ENCODE data around the gene PTGES. TPM values are rescaled to one million over a fixed set of nuclear protein-coding genes. Genes with fewer than 3 reads are reported as not detected.
"Not testable (repeated sequence)": the region's sequence is repeated elsewhere in the genome, so short reads cannot be mapped to it uniquely, and the experiment has no call there.

Gene PTGES, protein sequence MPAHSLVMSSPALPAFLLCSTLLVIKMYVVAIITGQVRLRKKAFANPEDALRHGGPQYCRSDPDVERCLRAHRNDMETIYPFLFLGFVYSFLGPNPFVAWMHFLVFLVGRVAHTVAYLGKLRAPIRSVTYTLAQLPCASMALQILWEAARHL
- 0.10 and 0.18 TPM in 2 replicates for total RNA-seq (2014; rRNA removed; shearing (Covaris generic))
- polyA plus RNA-seq (2015; cell fraction: cytosol; rRNA removed): 9.9 and 10.9 TPM in 2 replicates
- polyA plus RNA-seq (2015; cell fraction: nucleus; rRNA removed): 6.0 and 6.1 TPM in 2 replicates

DNA sequence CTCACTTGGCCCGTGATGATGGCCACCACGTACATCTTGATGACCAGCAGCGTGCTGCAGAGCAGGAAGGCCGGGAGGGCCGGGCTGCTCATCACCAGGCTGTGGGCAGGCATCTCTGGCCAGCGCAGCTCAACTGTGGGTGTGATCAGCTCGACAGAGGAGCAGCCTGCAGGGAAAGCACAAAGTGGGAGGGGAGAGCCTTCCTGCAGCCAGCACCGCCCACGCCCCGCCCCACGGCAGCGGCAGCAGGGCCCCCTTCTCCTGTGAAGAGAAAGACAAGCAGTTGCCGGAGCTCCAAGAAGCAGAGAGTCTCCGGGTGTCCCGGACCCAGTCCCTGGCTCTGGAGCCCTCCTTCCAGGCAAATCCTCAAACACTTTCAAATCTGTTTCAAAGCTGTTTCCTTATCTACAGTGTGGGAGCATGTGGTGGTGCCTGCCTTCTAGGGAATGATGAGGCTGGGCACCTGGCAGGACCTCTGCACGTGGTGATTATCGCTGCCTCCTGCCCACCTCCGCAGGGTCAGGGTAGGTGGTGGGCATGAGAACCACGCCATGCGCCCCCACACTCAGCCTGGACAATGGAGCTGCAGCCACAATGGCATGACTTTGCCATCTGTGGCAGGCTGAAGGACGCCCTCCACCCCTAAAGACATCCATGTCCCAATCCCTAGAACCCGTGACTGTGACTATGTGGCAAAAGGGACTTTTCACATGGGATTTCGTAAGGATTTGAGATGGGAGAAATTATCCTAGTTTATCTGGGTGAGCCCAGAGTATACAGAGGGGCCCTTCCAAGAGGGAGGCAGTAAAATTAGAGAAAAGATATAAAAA, at the start of gene PTGES:
Gene PTGES (minus strand): TSS at position 143 of the 830 bp plus-strand sequence. CDS start 30 bp downstream, at position 113.
- peak; percentile 51 for DNase-seq (ENCODE audit: low read depth)

DNA sequence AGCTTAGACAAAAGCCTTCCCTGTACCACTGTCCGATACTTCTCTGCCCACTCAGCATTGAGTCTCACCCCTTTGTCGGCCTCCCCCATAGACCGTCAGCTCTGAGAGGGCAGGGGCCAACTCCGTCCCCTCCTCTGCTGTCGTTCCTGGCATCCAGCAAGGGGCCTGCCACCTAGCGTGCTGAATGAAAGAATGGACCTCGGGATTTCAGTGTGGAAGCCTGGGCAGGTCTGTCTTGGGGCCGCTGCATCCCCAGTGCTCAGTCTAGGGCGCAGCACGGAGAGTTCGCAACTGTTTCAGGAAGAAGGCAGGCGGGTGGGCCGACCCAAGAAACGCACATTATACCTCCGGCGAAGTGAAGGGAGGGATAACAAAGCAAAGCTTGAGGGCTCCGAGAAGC, 48.7 kb upstream of the PTGES start:
- DNase-seq (ENCODE audit: low read depth): no peak

DNA sequence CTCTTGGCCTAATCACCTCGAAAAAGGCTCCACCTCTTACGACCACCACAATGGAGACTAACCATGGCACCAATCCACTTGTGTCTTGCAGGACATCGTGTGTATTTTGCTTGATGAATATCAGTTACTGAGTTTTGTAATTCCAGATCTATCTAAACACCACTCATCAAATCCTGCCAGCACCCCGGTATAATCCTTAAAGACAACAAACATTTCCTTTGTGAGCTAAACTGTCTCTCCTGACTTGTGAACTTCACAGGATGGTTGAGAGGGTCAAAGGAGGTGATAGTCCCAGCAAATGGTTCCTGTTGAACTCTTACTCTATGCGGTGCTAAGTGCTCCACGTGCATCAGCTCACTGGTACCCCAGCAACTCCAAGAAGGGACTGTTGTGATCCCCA, 46.1 kb upstream of the PTGES start:
- DNase-seq (ENCODE audit: low read depth): no peak

DNA sequence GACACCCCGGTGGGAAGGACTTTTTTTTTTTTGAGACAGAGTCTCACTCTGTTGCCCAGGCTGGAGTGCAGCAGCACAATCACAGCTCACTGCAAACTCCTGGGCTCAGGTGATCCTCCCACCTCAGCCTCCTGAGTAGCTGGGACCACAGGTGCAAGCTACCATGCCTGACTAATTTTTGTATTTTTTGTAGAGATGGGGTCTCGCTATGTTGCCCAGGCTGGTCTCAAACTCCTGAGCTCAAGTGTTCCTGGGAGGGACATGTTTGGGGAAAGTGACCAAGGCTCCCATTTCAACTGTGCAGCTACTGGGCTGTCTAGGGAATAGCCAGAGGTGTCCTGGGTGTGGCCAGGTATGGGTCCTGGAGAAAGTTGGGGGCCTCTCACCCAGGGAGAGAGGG, 43.2 kb upstream of the PTGES start:
- DNase-seq (ENCODE audit: low read depth): not testable (repeated sequence)

DNA sequence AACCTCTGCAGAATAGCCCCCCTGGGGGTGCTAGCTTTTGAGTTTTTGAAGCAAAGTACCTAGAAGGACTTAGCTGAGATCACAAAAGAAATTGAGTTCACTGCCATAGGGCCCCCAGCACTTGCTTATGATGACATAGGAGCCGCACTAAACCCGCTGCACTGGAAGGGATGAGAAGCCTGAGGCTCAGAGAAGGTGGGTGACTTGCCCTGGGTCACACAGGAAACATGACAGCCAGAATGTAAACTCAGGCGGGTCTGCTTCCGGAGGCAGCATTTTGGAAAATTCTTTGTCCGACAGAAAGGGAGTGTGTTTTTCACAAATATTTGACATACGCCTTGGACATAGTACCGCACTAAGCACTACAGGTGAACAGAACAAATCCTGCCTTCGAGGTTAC, 41.7 kb upstream of the PTGES start:
- no peak for DNase-seq (ENCODE audit: low read depth)

DNA sequence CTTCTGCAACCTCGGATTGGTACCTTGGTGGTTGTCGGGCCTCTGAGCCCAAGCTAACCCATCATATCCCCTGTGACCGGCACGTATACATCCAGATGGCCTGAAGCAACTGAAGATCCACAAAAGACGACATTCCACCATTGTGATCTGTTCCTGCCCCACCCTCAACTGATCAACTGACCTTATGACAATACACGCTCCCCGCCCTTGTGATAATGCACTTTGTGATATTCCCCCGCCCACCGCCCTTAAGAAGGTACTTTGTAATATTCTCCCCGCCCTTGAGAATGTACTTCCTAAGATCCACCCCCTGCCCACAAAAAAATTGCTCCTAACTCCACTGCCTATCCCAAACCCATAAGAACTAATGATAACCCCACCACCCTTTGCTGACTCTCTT, 33.6 kb upstream of the PTGES start:
- no peak for DNase-seq (ENCODE audit: low read depth)

DNA sequence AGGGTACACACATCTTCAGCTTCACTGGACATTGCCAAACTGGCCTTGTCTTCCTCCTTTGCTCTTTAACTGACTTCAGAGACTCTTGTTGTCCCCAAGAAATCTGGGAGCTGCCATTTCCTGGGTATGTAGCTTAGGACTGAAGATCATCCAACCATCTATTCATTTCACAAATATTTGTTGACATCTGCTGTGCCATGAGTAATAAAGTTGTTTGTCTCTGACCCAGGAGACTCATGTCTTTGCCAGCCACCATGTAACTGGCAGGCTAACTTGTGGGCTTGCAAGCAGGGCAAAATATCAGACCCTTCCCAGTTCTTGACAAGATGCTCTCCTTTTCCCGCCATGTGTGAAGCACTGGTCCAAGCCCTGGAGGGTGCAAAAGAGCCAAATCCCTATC, 33.0 kb upstream of the PTGES start:
- no peak for DNase-seq (ENCODE audit: low read depth)

DNA sequence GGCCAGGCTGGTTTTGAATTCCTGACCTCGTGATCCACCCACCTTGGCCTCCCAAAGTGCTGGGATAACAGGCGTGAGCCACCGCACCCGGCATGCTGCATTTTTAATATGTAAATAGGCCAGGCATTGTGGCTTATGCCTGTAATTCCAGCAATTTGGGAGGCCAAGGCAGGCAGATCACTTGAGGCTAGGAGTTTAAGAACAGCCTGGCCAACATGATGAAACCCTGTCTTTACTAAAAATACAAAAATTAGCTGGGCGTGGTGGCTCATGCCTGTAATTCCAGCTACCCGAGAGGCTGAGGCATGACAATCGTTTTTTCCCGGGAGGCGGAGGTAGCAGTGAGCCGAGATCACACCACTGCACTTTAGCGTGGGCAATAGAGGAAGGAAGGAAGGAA, 32.1 kb upstream of the PTGES start:
- not testable (repeated sequence) for DNase-seq (ENCODE audit: low read depth)

DNA sequence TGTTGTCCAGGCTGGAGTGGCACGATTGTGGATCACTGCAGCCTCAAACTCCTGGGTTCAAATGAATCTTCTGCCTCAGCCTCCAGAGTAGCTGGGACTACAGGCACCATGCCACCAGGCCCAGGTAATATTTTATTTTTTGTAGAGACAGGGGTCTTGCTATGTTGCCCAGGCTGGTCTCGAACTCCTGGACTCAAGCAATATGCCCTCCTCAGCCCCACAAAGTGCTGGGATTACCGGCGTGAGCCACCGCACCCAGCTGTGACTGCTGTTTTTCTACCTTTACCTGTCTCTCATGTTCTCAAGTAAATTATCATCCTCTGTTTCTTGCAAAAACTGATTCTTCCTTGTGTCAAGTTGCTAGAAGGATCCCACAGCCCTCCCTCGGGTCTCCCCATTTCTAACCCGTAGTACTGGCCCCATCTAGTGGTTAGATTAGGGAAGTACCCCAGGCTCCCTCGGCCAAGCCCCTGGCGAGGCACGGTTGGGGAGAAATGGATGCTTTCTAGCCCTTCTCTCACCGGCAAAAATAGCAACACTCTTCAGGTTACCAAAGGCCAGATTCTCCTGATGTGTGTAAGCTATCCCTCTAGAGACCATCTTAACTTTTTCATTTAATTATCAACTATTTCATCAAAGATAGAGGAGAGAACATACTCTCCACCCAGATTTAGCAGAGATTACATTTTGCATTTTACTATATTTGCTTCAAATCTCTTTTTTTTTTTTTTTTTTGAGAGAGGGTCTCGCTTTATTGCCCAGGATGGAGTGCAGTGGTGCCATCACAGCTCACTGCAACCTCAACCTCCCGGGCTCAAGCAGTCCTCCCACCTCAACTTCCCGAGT, 30.9 kb upstream of the PTGES start:
- DNase-seq (ENCODE audit: low read depth): peak; percentile 57

DNA sequence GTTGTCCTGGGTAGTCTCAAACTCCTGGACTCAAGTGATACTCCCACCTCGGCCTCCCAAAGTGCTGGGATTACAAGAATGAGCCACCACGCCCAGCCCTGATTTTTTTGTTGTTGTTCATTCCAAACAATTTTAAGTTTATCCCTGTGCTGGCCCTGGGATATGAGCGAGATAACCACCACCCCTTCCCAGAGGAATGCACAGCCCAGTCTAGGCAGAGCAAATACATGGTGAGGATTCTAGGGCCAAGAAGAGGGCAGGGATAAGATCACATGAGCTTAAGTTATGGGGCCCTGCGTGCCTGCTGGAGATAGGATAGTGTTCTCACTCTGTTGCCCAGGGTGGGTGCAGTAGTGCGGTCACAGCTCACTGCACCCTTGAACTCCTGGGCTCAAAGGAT, 29.1 kb upstream of the PTGES start:
- no peak for DNase-seq (ENCODE audit: low read depth)

DNA sequence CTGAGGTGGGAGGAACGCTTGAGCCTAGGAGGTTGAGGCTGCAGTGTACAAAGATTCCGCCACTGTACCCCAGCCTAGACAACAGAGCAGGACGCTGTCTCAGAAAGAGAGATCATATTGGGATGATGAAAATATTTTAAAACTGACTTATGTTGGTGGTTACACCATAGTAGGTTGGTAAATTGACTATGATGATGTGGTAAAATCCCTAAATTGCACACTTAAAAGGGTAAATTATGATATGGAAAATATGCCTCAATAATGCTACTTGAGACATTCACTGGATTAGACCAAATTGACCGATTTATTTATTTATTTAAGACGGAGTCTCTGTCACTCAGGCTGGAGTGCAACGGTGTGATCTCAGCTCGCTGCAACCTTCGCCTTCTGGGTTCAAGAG, 28.3 kb upstream of the PTGES start:
- DNase-seq (ENCODE audit: low read depth): no peak

DNA sequence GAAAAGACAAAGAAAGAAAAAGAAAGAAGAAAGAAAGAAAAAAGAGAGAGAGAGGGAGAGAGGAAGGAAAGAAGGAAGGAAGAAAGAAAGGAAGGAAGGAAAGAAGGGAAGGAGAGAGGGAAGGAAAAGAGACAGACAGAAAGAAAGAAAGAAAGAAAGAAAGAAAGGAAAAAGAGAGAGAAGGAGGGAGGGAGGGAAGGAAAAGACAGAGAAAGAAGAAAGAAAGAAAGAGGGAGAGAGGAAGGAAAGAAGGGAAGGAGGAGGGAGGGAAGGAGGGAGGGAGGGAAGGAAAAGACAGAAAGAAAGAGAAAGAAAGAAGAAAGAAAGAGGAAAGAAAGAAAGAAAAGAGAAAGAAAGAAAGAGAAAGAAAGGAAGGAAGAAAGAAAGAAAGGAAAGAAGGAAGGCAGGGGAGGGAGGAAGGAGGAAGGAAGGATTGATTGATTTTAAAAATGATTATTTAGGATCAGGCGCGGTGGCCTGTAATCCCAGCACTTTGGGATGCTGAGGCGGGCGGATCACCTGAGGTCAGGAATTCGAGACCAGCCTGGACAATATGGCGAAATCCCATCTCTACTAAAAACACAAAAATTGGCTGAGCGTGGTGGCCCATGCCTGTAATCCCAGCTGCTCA, 26.8 kb upstream of the PTGES start:
- no peak for DNase-seq (ENCODE audit: low read depth)

DNA sequence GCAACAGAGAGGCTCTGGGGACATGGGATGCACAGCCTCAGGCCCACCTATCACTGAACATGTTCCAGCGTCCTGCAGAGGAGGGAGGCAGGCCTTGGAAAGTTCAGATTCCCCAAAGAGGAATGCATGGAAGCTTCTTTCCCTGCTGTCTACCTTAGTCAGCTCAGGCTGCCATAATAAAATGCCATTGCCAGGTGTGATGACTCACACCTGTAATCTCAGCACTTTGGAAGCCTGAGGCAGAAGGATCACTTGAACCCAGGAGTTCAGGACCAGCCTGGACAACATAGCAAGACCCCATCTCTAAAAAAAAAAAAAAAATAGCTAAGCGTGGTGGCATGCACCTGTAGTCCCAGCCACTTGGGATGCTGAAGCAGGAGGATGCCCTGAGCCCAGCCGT, 25.6 kb upstream of the PTGES start:
- DNase-seq (ENCODE audit: low read depth): no peak

DNA sequence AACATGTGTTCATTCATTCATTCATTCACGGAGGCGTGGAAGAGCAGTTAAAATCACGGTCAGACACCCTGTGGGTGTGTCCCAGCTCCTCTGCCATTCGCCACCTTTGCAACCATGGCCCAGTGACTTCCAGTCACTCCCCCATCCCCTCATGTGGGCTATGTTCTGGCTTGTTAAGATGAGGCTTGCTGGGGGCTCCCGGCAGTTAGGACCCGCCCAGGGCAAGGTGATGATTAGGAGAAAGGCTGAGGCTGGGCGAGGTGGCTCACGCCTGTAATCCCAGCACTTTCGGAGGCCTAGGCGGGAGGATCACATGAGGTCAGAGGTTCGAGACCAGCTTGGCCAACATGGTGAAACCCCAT, 24.9 kb upstream of the PTGES start:
- no peak for DNase-seq (ENCODE audit: low read depth)

DNA sequence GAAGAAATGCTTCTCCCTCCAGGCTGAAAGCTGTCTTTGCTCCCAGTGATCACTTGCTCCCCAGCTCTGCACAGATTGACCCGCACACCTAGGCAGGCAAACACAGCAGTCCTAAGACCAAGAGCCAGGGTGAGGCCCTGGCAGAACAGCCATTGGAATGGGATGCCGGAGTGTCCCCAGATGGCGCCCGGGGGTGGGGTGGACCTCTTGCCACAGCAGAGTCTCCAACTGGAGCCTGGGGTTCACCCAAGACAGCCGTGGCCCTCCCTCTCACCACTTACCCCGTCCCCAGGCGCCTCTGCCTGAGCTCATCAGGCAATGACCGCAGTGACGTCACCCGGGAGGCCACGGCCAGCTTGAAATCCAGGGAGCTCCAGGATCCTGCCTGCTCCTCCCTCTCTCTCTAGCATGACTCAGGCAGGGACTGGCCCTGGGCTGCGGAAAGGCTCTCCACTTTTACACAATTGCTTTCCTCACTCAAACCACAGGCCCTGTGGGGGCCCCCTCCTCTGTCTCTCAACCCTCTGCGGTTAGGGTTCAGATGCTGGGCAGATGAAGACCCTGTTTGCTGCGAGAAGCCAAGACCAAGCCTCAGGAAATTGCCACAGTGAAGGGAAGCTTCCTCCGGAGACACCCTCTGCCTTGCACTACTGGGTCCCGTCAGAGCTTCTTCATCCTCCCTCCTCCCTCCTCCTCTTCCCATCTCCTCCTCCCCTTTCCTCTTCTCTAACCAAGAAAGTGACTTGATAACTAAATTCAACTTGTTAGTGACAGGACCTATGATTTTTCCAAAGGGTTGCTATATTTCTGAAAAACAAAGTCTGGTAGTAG, 24.3 kb upstream of the PTGES start:
- DNase-seq (ENCODE audit: low read depth): peak; percentile 99

DNA sequence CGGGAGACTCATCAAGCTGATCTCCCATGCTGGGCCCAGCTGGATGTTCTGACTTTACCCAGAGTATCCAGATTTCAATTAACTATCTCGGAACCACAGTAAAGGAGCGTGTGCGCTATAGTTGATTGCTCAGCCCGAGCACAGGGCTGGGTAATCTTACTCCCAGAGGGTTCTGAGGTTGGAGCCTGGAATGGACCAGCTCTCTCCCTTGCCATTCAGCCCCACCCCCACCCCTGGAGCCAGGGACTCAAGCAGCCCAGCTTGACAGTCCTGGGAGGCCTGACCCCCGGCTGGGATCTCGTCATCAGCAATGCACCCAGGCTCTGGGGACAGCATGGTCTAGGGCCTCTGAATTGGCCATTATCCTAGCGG, 23.7 kb upstream of the PTGES start:
- no peak for DNase-seq (ENCODE audit: low read depth)

DNA sequence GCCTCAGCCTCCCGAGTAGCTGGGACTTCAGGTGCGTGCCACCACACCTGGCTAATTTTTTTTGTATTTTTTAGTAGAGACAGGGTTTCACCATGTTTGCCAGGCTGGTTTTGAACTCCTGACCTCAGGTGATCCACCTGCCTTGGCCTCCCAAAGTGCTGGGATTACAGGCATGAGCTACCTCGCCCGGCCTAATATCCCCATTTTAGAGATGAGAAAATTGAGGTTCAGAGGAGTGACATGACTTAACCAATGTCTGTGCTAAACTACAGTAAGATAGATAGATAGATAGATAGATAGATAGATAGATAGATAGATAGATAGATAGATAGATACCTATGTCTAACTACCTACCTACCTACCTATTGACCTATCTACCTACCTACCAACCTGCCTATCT, 23.3 kb upstream of the PTGES start:
- DNase-seq (ENCODE audit: low read depth): not testable (repeated sequence)

DNA sequence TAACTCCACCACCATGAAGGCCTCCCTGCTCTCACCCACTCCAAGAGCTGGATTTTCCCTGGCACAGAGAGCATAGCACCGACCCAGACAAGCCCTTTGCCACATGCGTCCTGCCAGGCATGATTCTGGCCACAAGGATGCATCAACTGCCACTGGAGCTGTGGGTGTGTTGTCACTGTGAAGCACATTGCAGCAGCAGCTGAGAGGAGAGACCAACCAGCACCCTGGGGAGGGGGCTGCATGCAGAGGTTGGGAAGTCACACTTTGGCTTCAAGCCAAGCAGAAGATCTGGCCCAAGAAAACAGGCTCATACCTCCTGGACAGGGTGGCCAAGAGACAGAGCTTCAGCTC, 22.6 kb upstream of the PTGES start:
- DNase-seq (ENCODE audit: low read depth): no peak

DNA sequence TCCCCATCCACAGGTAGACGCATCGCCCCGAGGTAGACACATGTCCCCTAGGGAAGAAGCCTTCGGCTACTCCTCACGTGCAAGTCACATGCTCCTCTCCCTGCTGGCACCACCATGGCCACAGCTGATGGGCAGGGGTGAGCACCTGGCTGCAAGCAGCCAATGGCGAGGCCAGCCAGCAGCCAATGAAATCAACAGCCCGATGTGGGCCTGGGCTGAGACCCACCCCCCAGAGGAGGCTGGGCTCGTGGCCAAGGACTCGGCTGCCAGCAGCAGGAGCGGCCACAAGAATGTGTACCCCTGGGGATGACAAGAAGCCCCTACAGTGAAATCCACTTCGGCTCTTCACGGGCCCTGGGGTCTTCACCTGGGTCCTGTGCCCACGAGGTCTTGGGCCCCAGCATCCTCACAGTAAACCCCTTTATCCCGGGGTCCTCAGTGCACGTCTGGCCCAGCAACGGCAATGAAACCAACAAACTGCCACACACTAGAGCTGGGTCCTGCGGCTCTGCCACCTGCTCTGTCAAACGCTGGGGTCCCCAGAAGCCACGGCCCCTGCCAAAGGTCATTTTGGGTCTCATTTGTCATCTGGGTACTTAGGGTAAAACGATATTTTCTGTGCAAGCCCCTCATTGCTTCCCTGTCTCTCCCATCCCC, 22.1 kb upstream of the PTGES start:
- no peak for DNase-seq (ENCODE audit: low read depth)
